ENCODE results near the gene UCKL1. TPM values are rescaled to one million over a fixed set of nuclear protein-coding genes. Genes with fewer than 3 reads are reported as not detected.

The UCKL1 gene
- total and polyA plus RNA-seq, 9 donors, result 24.8 to 56.5 (median 43.5) TPM

GRCh38 chr20:63951398-63952209, 4.6 kb downstream of the UCKL1 start:
- no peaks in the 10 kb centered on the region for H3K9me3 ChIP-seq (replicated peaks; ENCODE audit: control insufficient read depth, low read depth, low read length)
- peak overlapping the region; percentile 84 for H3K27ac ChIP-seq (ENCODE audit: low read length)
- H3K4me1 ChIP-seq (ENCODE audit: control insufficient read depth, insufficient read depth, low read length), result peaks cover 78% of the 10 kb centered on the region
- peaks cover 16% of the 10 kb centered on the region for H3K36me3 ChIP-seq (ENCODE audit: control insufficient read depth, insufficient read depth, low read length)
- no peak overlapping the region for H3K4me3 ChIP-seq (ENCODE audit: low read length)
- WGBS (ENCODE audit: insufficient coverage), result 64% methylated on average over 11 of the region's 17 CpGs
- H3K27me3 ChIP-seq (ENCODE audit: control insufficient read depth, insufficient read depth, low read length), result no peaks in the 10 kb centered on the region
- no peak for DNase-seq

- Histone ChIP-seq H3K9me3 (replicated peaks; ENCODE audit: control insufficient read depth, low read depth, low read length) (no peaks in the 10 kb centered on the region), H3K36me3 (ENCODE audit: control insufficient read depth, insufficient read depth, low read length) (peaks cover 22% of the 10 kb centered on the region), H3K27ac (ENCODE audit: low read length) (peak overlapping the region; percentile 84), H3K4me3 (ENCODE audit: low read length) (no peak overlapping the region), H3K27me3 (ENCODE audit: control insufficient read depth, insufficient read depth, low read length) (no peaks in the 10 kb centered on the region), H3K4me1 (ENCODE audit: control insufficient read depth, insufficient read depth, low read length) (peaks cover 78% of the 10 kb centered on the region)
- WGBS (ENCODE audit: insufficient coverage), result 74% methylated on average over 17 of the region's 20 CpGs
- DNase-seq, result no peak
These were observed 5.4 kb downstream of the UCKL1 start for GRCh38 chr20:63950701-63951397.

GRCh38 chr20:63947638-63948456, 8.4 kb downstream of the UCKL1 start:
- Histone ChIP-seq H3K4me3 (ENCODE audit: low read length) (no peak overlapping the region), H3K36me3 (ENCODE audit: control insufficient read depth, insufficient read depth, low read length) (peaks cover 47% of the 10 kb centered on the region), H3K9me3 (replicated peaks; ENCODE audit: control insufficient read depth, low read depth, low read length) (no peaks in the 10 kb centered on the region), H3K27me3 (ENCODE audit: control insufficient read depth, insufficient read depth, low read length) (no peaks in the 10 kb centered on the region), H3K27ac (ENCODE audit: low read length) (peak overlapping the region; percentile 55), H3K4me1 (ENCODE audit: control insufficient read depth, insufficient read depth, low read length) (peaks cover 66% of the 10 kb centered on the region)
- WGBS (ENCODE audit: insufficient coverage), result 45% methylated on average over 26 of the region's 27 CpGs
- DNase-seq, result peak; percentile 11

GRCh38 chr20:63946986-63947637, 9.1 kb downstream of the UCKL1 start:
- Histone ChIP-seq H3K9me3 (replicated peaks; ENCODE audit: control insufficient read depth, low read depth, low read length) (no peaks in the 10 kb centered on the region), H3K4me1 (ENCODE audit: control insufficient read depth, insufficient read depth, low read length) (peaks cover 65% of the 10 kb centered on the region), H3K27me3 (ENCODE audit: control insufficient read depth, insufficient read depth, low read length) (no peaks in the 10 kb centered on the region), H3K4me3 (ENCODE audit: low read length) (no peak overlapping the region), H3K36me3 (ENCODE audit: control insufficient read depth, insufficient read depth, low read length) (peaks cover 45% of the 10 kb centered on the region), H3K27ac (ENCODE audit: low read length) (no peak overlapping the region)
- 87% methylated on average over 13 of the region's 15 CpGs for WGBS (ENCODE audit: insufficient coverage)
- peak; percentile 18 for DNase-seq

- Histone ChIP-seq H3K36me3 (ENCODE audit: control insufficient read depth, insufficient read depth, low read length) (peaks cover 46% of the 10 kb centered on the region), H3K27me3 (ENCODE audit: control insufficient read depth, insufficient read depth, low read length) (no peaks in the 10 kb centered on the region), H3K27ac (ENCODE audit: low read length) (no peak overlapping the region), H3K4me1 (ENCODE audit: control insufficient read depth, insufficient read depth, low read length) (peaks cover 56% of the 10 kb centered on the region), H3K9me3 (replicated peaks; ENCODE audit: control insufficient read depth, low read depth, low read length) (no peaks in the 10 kb centered on the region), H3K4me3 (ENCODE audit: low read length) (no peak overlapping the region)
- 82% methylated on average over 32 of the region's 39 CpGs for WGBS (ENCODE audit: insufficient coverage)
- DNase-seq, result peak; percentile 10
These were observed 10.0 kb downstream of the UCKL1 start for GRCh38 chr20:63945921-63946920.

DNA sequence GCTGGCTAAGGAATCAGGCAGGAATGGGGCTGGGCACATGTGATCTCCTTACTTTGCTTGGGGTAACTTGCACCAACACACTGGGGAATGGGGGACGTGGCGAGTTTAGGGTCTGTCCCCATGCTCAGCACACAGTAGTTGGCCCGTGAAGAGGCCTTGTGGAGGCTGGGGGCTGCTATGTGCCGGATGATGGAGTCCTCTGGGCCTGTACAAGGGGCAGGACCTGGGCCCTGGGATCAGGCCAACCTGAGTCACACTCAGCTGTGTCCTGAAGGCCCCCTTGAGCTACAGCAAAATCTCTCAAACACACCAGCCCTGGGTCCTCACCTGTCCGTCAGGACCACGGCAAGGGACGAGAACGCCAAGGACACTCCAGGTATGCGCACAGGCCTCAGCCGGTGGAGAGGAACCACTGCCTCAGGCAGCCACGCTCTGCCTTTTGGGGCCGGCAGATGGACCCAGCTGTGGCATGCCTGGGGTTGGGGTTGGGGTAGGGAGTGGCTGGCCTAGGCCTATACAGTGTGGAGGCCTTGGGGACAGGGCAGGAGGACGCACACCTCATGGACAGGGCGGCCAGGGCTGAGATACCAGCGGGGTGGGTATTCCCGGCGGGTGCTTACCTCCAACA, 11.1 kb downstream of the UCKL1 start:
- peaks cover 56% of the 10 kb centered on the region for H3K36me3 ChIP-seq (ENCODE audit: control insufficient read depth, insufficient read depth, low read length)
- 86% methylated on average over 17 of the region's 17 CpGs for WGBS (ENCODE audit: insufficient coverage)

DNA sequence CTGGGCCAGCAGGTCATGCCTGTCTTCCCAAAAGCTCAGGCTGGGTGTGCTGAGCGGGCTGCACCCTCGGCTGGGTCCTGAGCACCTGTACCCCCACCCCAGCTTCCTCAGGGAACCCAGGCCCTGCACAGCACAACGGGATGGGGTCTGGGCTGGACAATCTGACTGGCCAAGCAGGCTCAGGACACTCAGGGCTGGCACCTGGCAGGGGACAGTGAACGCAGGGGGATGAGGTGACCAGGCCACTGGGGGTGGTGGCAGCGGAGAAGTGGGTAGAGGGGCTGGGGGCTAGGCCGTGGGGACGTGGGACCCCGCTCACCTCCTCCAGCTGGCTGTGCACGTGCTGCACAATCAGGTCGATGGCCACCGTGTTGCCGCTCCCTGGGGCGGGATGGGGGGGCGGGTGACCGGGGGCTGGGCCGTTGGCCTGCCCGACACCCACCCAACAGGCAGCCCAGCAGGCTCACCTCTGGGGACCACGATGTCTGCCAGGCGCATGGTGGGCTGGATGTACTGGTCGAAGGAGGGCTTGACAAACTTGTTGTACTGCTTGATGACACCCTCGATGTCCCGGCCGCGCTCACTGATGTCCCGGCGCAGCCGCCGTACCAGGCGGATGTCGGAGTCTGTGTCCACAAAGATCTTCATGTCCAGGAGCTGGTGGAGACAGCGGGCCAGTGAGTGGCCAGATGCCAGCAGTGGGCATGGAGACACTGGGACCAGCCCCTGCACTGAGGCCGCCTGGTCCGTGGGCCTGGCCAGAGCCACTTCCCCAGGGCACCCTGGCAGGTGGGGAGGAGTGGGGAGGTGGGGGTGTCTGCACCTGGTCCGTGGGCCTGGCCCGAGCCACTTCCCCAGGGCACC, 11.9 kb downstream of the UCKL1 start:
- Histone ChIP-seq H3K36me3 (ENCODE audit: control insufficient read depth, insufficient read depth, low read length) (peaks cover 64% of the 10 kb centered on the region), H3K9me3 (replicated peaks; ENCODE audit: control insufficient read depth, low read depth, low read length) (no peaks in the 10 kb centered on the region), H3K4me3 (ENCODE audit: low read length) (no peak overlapping the region), H3K27ac (ENCODE audit: low read length) (no peak overlapping the region), H3K4me1 (ENCODE audit: control insufficient read depth, insufficient read depth, low read length) (peaks cover 37% of the 10 kb centered on the region), H3K27me3 (ENCODE audit: control insufficient read depth, insufficient read depth, low read length) (no peaks in the 10 kb centered on the region)
- peak; percentile 12 for DNase-seq
- WGBS (ENCODE audit: insufficient coverage), result 86% methylated on average over 31 of the region's 35 CpGs

More for the DNA sequence above, 11.1 kb downstream of the UCKL1 start:
- H3K4me3 ChIP-seq (ENCODE audit: low read length), result no peak overlapping the region
- no peak overlapping the region for H3K27ac ChIP-seq (ENCODE audit: low read length)
- H3K9me3 ChIP-seq (replicated peaks; ENCODE audit: control insufficient read depth, low read depth, low read length), result no peaks in the 10 kb centered on the region
- H3K27me3 ChIP-seq (ENCODE audit: control insufficient read depth, insufficient read depth, low read length), result no peaks in the 10 kb centered on the region
- peaks cover 45% of the 10 kb centered on the region for H3K4me1 ChIP-seq (ENCODE audit: control insufficient read depth, insufficient read depth, low read length)
- peak; percentile 8 for DNase-seq

DNA sequence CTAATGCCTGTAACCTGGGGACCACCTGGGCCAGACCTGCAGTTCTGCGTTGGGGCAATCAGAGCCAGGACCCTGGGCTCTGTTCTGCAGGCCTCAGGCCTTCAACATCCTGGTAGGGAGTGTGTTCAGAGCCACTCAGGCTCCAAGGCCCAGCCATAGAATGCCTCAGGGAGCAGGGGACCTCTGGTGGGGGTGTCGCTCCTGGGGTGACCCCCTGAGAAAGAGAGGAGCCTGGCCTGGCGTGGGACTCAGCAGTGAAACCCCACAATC, 12.5 kb downstream of the UCKL1 start:
- H3K27me3 ChIP-seq (ENCODE audit: control insufficient read depth, insufficient read depth, low read length), result no peaks in the 10 kb centered on the region
- WGBS (ENCODE audit: insufficient coverage), result 92% methylated on average over 3 of the region's 3 CpGs
- no peak overlapping the region for H3K4me3 ChIP-seq (ENCODE audit: low read length)
- peaks cover 31% of the 10 kb centered on the region for H3K4me1 ChIP-seq (ENCODE audit: control insufficient read depth, insufficient read depth, low read length)
- peaks cover 70% of the 10 kb centered on the region for H3K36me3 ChIP-seq (ENCODE audit: control insufficient read depth, insufficient read depth, low read length)
- peak; percentile 7 for DNase-seq
- H3K9me3 ChIP-seq (replicated peaks; ENCODE audit: control insufficient read depth, low read depth, low read length), result no peaks in the 10 kb centered on the region
- no peak overlapping the region for H3K27ac ChIP-seq (ENCODE audit: low read length)

Measured in muscle of leg (tissue), 11 donors.